Stimulated activated CD4-positive, alpha-beta T cell treated with anti-CD3 and anti-CD28 coated beads, Interleukin-2, amount 100 ng/mL, for 24 hours (primary cell): ENCODE results near the gene APBB1.
"Not testable (repeated sequence)": the region's sequence is repeated elsewhere in the genome, so short reads cannot be mapped to it uniquely, and the experiment has no call there.

ENCODE experiments used
- DNase-seq, 2 donors: peaks; one replicate each; pipeline ENCODE4 v3.0.0-alpha.2; 2020

APBB1 gene

DNA sequence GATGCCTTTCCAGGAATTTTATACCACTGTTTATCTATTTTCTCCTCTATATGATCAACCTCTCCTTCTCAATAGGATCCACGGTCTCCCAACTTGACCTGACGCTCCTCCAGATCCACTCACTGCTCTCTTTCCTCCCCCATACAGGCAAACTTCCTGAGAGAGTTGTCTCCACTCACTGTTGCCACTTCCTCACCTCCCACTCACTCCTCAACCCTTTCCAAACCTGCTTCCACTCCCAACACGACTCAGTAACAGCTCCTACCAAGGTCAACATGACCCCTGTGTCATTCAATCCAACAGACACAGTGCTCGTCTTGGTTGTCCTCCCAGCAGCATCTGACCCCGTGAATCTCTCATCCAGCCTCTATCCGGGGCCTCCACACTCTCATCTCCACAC is 3.1 kb downstream of the APBB1 start:
- DNase-seq: no peak

GRCh38 chr11:6414874-6415328 is 4.0 kb downstream of the APBB1 start:
- peak; percentile 29 to 37 for DNase-seq

DNA sequence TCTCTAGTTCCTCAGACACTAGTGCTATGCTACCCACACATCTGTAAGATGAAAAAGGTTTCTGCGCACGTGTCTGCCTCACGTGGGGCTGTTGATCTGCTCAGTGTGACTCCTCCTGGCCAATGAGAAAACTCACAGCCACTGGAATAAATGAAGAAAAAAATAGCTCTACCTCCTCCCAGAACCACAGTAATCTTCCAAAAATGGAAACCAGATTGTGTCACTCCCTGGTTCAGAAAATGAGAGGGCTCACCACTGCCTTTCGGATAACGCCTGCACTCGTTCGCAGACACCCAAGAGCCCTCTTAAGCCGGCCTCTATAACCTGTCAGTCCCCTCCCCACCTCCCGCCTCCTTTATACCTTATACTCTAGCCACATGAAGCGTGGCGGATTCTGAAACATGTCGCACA is 5.1 kb downstream of the APBB1 start:
- DNase-seq: peak; percentile 69 to 73

- no peak for DNase-seq
Measured at GRCh38 chr11:6411594-6412031, 7.3 kb downstream of the APBB1 start.

GRCh38 chr11:6410695-6411430 is 8.0 kb downstream of the APBB1 start:
- DNase-seq: no peak

DNA sequence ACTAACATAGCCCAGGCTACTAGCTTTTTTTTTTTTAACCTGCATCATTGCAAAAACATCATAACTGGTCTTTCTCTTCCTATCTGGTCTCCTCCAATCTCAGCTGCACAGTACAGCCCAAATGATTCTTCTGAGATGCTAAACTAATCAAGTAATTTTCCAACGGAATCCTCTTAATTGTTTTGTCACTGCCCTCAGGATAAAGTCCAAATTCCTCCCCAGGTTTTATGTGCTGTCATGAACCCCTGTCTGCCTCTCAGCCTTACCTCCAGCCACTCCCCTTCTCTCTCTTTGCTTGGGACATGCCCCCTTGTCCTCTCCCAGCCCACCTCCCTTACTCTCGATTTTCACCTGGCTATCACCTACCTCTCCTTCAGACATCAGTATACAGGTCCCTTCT is 12.5 kb downstream of the APBB1 start:
- DNase-seq: no peak

GRCh38 chr11:6405846-6406245 is 13.0 kb downstream of the APBB1 start:
- DNase-seq: no peak

- DNase-seq: no peak
Measured at GRCh38 chr11:6405052-6405667, 13.7 kb downstream of the APBB1 start.

DNA sequence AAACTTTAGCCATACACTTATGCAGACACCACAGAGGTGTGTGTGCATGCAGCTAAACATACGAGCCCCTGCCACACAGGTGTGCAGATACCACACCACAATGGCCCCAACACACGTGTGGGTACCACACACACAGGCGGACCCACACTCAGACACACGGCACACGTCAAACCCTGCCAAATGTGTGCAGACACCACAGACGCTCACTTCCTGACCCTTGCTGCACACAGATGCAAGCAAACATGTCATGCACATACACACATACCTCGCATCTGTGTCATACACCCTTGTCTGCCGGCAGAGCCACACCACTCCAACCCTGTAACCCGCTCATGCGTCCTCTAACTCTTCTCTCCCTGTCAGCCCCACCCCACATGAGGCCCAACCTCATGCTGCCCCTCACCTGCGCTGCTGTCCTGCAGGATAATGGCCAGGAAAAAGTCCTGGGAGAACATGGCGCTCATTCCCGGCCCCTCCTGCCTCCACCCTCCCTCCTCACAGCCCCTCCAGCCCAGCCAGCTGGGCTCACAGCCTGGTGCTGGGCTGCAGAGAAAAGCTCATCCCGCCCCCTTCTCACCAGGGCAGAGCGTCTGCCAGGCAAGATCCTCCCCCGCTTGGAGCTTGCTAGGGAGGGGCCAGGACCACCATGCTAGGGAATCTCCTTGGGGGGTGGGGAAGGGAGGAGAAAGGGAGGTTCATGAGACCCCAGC is 14.4 kb downstream of the APBB1 start:
- no peak for DNase-seq

DNA sequence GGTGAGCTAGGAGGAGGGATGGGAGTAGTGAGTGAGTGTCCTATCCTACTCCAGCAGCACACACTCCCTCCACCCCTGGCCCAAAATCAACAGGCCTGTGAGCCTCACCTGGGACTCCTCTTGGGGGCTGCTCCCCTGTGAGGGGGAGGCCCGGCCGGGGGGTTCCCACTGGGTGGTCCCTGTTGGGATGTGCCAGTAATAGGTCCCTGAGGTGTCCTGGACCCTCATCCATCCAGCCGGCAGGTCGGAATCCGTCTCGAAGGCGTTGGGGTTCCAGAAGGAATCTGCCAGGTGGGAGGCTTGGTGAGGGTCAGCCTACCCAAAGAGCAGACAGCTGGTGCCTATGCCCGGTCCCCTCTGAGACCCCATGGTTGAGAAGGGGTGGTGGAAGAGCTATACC is 15.4 kb downstream of the APBB1 start:
- no peak for DNase-seq

GRCh38 chr11:6402561-6402981 is 16.3 kb downstream of the APBB1 start:
- peak; percentile 59 to 64 for DNase-seq

DNA sequence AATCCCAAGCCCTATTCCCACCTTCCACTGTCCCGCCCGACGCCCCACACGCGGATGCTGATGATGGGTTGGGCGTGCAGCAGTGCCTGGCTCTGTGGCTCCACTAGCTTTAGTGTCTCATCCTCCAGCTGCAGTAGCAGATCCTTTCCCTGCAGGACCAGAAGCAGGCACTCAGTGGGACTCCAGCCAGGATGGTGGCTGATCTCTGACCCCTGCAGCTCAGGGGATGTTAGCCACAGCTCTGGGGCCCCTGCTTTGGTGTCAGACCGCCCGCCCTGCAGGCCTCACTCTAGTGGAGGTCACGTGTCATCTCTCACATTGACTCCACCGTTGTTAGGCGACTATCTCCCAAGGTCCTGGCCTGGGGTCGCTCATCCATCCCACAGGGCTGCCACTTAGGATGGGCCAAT is 16.8 kb downstream of the APBB1 start:
- no peak for DNase-seq

GRCh38 chr11:6401464-6401863 is 17.4 kb downstream of the APBB1 start:
- DNase-seq: no peak

DNA sequence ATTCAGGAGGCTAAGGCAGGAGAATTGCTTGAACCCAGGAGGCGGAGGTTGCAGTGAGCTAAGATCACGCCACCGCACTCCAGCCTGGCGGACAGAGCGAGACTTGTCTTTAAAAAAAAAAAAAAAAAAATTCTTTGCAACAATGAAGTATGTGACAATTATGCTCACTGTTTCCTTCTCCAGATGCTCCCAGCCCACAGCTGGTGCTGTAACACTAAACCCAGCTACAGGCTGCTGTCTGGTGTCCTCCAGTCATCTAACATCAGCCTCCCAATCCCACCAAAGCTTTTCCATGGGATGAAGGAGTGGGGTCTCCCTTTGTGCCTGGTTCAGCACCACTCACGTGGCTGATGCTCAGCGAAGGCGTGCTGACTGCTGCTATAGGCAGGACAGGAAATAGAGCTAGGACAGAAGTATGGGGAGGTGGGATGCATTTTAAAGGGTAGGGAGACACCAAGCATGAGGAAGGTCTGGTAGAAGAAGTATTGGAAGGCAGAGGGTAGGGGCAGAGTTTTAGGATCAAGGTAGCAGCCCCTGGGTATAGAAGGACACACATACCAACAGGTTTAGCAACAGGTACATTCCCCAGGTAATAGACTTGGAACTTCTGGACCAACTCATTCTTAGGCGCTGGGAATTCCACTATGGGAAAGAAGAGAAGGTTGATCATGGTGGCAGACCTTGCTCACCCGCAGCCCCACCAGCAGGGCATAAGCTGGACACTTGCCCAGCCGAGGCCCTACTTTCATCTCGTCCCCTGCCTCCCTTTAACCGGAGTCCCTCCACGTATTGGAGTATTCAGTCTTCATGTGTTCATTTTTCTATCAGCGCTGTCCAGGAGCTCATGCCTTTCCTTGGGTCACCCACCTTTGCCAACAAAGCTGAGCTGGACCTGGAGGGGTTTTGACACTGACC is 18.2 kb downstream of the APBB1 start:
- no peak for DNase-seq

GRCh38 chr11:6397636-6398035 is 21.3 kb downstream of the APBB1 start:
- DNase-seq: no peak

- no peak for DNase-seq
Measured at GRCh38 chr11:6397156-6397555, 21.7 kb downstream of the APBB1 start.

DNA sequence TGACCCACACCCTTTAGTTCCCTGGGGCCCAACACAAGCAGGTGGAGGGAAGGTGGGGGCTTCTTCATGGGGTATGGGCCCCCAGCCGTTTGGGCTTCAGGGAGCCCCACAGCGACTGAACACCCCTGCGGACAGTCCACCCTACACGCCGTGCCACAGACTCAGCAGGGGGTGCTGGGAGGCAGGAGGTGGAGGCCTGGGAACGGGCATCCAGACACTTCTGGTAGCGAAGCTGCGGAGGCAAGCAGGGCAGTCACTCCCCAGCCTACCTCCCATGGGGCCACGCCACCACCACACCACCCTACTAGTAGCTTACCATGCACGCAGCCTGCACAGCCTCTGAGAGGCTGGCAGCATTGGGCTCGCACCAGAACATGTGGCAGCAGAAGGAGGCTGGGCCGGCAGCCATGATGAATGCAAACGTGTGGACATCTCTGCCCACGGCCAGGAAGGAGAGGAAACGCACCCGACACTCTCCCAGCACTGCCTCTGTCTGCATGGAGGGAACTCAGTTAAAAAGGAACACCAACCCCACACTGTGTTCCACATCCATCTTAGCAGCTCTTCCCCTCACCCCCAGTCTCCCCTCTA is 23.3 kb downstream of the APBB1 start:
- no peak for DNase-seq

DNA sequence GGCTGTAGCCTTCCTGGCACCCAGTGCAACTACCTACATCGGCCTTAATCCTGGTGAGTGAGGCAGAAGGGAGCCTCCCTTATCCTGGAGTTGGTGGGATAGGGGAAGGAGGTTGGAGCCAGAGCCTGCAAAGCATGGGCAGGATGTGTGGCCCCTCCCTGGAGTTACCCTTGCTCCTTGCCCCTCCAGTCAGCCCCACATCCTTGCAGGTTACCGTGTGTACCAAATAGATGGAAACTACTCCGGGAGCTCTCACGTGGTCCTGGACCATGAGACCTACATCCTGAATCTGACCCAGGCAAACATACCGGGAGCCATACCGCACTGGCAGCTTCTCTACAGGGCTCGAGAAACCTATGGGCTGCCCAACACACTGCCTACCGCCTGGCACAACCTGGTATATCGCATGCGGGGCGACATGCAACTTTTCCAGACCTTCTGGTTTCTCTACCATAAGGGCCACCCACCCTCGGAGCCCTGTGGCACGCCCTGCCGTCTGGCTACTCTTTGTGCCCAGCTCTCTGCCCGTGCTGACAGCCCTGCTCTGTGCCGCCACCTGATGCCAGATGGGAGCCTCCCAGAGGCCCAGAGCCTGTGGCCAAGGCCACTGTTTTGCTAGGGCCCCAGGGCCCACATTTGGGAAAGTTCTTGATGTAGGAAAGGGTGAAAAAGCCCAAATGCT is 24.8 kb downstream of the APBB1 start:
- no peak for DNase-seq

DNA sequence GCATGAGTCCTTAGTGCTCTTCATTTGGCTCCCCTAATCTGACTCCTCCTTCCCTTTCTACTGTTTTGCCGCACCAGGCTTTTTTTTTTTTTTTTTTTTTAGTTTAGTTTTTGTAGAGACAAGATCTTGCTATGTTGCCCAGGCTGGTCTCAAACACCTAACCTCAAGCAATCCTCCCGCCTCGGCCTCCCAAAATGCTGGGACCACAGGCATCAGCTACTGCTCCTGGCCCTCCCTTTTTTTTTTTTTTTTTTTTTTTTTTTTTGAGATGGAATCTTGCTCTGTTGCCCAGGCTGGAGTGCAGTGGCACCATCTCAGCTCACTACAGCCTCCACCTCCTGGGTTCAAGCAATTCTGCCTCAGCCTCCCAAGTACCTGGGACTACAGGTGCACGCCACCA is 26.6 kb downstream of the APBB1 start:
- not testable (repeated sequence) for DNase-seq

DNA sequence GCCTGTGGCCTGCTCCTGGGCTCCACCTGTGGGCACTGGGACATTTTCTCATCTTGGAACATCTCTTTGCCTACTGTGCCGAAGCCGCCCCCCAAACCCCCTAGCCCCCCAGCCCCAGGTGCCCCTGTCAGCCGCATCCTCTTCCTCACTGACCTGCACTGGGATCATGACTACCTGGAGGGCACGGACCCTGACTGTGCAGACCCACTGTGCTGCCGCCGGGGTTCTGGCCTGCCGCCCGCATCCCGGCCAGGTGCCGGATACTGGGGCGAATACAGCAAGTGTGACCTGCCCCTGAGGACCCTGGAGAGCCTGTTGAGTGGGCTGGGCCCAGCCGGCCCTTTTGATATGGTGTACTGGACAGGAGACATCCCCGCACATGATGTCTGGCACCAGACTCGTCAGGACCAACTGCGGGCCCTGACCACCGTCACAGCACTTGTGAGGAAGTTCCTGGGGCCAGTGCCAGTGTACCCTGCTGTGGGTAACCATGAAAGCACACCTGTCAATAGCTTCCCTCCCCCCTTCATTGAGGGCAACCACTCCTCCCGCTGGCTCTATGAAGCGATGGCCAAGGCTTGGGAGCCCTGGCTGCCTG is 27.3 kb downstream of the APBB1 start:
- no peak for DNase-seq

DNA sequence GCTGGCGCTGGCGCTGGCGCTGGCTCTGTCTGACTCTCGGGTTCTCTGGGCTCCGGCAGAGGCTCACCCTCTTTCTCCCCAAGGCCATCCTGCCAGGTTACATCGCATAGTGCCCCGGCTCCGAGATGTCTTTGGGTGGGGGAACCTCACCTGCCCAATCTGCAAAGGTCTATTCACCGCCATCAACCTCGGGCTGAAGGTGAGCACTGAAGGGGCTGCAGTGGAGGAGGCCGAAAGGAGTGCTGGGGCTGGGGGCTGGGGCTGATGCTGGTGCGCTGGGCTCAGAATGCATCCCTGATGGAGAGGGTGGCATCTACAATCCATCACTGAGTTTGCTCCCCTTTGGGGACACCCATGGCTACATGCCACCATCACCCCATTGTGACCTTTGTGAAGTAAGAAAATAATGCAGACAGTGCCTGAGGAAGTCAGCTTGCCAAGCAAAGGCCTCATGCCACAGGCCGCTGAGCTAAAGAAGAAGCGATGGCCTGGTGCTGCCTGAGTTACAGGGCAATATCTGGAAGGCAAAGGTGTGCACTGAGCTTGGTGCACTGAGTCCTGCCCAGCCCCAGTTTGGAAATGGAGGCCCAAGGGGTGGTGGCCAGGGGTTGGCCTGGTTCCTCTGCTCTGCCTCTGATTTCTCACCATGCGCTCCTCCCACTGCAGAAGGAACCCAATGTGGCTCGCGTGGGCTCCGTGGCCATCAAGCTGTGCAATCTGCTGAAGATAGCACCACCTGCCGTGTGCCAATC is 28.0 kb downstream of the APBB1 start:
- no peak for DNase-seq
